HL-60 (cell line): ENCODE results near the gene UBE2D1.

Source experiments
- DNase-seq, 2 experiments: peaks; one replicate each; pipeline ENCODE4 v3.0.0-alpha.2; 2010 to 2020; ENCODE audit warnings: low read depth in 1 of 2, low spot score in 1 of 2
- H3K27ac ChIP-seq: fragments of 250-450 bp; sonication (Bioruptor Pico); replicated peaks from 2 replicates; pipeline ENCODE4 v1.5.1; 2020; ENCODE audit warnings: mild to moderate bottlenecking, moderate library complexity
- H3K27me3 ChIP-seq: fragments of 250-450 bp; sonication (Bioruptor Pico); 2 replicates; pipeline ENCODE4 v1.5.1; 2021; ENCODE audit warnings: mild to moderate bottlenecking, moderate library complexity; ENCODE audit not compliant: insufficient read depth, poor library complexity, severe bottlenecking
- H3K4me3 ChIP-seq: replicated peaks from 2 replicates; pipeline ENCODE4 v1.5.1; 2011; ENCODE audit warnings: mild to moderate bottlenecking, control low read depth, low read length; ENCODE audit not compliant: insufficient read depth
- GABPA ChIP-seq: IDR thresholded peaks from 2 replicates; pipeline ENCODE4 v1.6.1; 2012; ENCODE audit warnings: low read depth
- POLR2AphosphoS5 ChIP-seq: IDR thresholded peaks from 2 replicates; pipeline ENCODE4 v1.6.1; 2012; ENCODE audit warnings: low read depth
- SPI1 ChIP-seq: IDR thresholded peaks from 2 replicates; pipeline ENCODE4 v1.6.1; 2012; ENCODE audit warnings: low read depth, mild to moderate bottlenecking, borderline replicate concordance
- TF ChIP-seq, protein P1 (sequence below): IDR thresholded peaks from 2 replicates; pipeline ENCODE4 v1.6.1; 2012; ENCODE audit warnings: low read depth; ENCODE audit not compliant: insufficient replicate concordance
- TF ChIP-seq, protein P2 (sequence below): IDR thresholded peaks from one replicate; pipeline ENCODE4 v1.5.1; 2011; ENCODE audit warnings: low read length, control low read depth, inconsistent platforms; ENCODE audit not compliant: insufficient read depth

UBE2D1 gene

DNA sequence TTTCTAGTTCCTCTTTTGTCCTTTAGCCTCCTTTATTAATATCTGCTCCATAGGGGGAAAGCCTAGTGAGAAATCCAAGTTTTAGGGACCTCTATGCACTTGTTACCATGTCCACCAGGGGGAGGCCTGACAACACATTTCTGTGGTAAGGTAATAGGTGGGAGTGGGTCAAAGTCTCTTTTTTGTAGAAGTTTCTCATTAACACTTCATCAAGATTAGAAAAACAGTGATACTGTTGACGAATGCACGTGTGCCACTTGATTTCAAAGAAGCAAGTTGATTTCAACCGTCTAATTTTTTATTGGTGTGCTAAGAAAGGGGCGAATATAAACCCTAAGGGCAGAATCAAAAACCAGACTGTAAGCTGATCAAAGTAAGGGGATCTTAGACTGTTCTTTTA, 35.2 kb upstream of the UBE2D1 start:
- no peak overlapping the region for H3K27ac ChIP-seq
- DNase-seq = peak; percentile 11 to 71
- no peak overlapping the region for H3K4me3 ChIP-seq
- no peaks in the 10 kb centered on the region for H3K27me3 ChIP-seq
- TF ChIP-seq, protein P1, sequence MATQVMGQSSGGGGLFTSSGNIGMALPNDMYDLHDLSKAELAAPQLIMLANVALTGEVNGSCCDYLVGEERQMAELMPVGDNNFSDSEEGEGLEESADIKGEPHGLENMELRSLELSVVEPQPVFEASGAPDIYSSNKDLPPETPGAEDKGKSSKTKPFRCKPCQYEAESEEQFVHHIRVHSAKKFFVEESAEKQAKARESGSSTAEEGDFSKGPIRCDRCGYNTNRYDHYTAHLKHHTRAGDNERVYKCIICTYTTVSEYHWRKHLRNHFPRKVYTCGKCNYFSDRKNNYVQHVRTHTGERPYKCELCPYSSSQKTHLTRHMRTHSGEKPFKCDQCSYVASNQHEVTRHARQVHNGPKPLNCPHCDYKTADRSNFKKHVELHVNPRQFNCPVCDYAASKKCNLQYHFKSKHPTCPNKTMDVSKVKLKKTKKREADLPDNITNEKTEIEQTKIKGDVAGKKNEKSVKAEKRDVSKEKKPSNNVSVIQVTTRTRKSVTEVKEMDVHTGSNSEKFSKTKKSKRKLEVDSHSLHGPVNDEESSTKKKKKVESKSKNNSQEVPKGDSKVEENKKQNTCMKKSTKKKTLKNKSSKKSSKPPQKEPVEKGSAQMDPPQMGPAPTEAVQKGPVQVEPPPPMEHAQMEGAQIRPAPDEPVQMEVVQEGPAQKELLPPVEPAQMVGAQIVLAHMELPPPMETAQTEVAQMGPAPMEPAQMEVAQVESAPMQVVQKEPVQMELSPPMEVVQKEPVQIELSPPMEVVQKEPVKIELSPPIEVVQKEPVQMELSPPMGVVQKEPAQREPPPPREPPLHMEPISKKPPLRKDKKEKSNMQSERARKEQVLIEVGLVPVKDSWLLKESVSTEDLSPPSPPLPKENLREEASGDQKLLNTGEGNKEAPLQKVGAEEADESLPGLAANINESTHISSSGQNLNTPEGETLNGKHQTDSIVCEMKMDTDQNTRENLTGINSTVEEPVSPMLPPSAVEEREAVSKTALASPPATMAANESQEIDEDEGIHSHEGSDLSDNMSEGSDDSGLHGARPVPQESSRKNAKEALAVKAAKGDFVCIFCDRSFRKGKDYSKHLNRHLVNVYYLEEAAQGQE = no peak
- peak; percentile 31; the same call in 1 of the 2 replicates for TF ChIP-seq SPI1
- TF ChIP-seq POLR2AphosphoS5 = no peak
- TF ChIP-seq, protein P2, sequence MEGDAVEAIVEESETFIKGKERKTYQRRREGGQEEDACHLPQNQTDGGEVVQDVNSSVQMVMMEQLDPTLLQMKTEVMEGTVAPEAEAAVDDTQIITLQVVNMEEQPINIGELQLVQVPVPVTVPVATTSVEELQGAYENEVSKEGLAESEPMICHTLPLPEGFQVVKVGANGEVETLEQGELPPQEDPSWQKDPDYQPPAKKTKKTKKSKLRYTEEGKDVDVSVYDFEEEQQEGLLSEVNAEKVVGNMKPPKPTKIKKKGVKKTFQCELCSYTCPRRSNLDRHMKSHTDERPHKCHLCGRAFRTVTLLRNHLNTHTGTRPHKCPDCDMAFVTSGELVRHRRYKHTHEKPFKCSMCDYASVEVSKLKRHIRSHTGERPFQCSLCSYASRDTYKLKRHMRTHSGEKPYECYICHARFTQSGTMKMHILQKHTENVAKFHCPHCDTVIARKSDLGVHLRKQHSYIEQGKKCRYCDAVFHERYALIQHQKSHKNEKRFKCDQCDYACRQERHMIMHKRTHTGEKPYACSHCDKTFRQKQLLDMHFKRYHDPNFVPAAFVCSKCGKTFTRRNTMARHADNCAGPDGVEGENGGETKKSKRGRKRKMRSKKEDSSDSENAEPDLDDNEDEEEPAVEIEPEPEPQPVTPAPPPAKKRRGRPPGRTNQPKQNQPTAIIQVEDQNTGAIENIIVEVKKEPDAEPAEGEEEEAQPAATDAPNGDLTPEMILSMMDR = peak; percentile 56
- no peak for TF ChIP-seq GABPA

DNA sequence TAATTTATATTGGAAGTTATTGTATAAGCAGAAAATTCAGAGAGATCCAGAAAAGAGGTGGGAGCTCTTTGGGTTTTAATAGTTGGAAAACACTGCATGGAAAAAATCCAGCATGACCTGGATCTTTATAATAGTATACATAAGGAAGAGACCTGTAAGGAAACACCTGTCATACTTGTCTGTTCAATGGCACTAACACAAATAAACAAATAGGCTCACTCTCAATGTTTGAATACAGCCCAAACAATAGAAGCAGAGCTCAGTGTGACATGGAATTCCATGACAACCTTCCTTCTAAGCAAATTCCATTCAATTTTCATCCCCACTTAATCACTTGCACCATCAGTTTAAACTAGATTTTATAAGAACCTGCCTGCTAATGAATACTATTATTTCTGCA, 34.1 kb upstream of the UBE2D1 start:
- no peak for DNase-seq
- Histone ChIP-seq H3K27me3 (no peaks in the 10 kb centered on the region), H3K27ac (no peak overlapping the region), H3K4me3 (no peak overlapping the region)
- no peak for TF ChIP-seq GABPA

DNA sequence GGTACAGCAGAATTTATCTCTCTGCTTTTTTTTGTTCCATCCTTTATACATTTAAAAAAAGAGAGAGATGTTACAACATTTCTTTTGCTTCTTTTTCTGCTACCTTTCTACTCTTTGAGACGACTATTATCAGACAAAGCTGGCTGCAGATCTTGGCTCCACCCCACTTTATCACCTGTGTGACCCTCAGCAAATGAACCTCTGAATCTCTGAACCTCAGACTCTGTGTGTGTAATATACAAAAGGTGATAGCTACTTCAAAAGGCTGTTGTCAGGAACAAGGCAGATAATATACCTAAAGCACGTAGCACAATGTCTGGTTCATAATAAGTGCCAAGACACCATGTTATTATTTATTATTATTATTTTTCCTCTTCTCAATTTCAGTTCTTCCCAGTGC, 32.6 kb upstream of the UBE2D1 start:
- TF ChIP-seq SPI1 (no peak), GABPA (no peak), POLR2AphosphoS5 (no peak)
- TF ChIP-seq, protein P1 = no peak
- TF ChIP-seq, protein P2 = no peak
- no peak for DNase-seq

DNA sequence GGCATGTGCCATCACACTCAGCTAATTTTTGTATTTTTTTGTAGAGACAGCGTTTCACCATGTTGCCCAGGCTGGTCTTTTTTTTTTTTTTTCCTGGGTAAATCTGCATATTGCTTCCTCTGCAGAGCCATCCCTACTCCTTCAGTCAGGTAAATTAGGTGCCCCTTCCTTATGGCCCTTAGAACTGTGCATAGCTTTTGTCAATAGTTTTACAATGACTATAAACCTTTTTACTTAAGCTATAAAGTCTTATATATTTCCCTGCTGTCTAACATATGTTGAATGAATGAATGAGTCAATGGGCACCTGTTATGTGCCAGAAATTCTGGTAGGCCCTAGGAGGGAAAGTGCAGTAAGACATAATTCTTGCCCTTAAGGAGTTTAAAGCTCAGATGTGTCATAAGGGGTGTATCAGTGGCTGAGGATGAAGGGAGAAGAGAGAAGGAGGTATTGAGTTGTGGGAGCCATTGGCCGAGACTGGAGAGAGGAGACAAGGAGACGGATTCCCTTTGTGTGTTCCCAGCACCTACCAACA, 30.6 kb upstream of the UBE2D1 start:
- Histone ChIP-seq H3K27me3 (peaks cover 3% of the 10 kb centered on the region), H3K4me3 (no peak overlapping the region), H3K27ac (no peak overlapping the region)
- DNase-seq = no peak
- no peak for TF ChIP-seq POLR2AphosphoS5
- TF ChIP-seq, protein P1 = no peak
- TF ChIP-seq SPI1 = no peak
- TF ChIP-seq, protein P2 = no peak
- TF ChIP-seq GABPA = no peak

More for the DNA sequence above, 32.6 kb upstream of the UBE2D1 start:
- no peak overlapping the region for H3K4me3 ChIP-seq
- peaks cover 3% of the 10 kb centered on the region for H3K27me3 ChIP-seq
- H3K27ac ChIP-seq = no peak overlapping the region
